Stimulated activated naive B cell treated with anti-CD40 and anti-IgM and Interleukin-4, amounts not matched to agents 10 μg/mL and 1 μg/mL and 100 μg/mL, for 72 hours (primary cell): ENCODE measurements around the gene ITGA2.
A peak's percentile ranks its signal among the peaks of the same experiment; 100 is the strongest.
"Not testable (repeated sequence)": the region's sequence is repeated elsewhere in the genome, so short reads cannot be mapped to it uniquely, and the experiment has no call there.

Source experiments
- ATAC-seq, 2 donors: fragments of 150-1000 bp; cut with Tn5 transposase; replicated peaks; 2 replicates each; pipeline ENCODE4 v1.10.0; 2021; ENCODE audit warnings: moderate library complexity in 1 of 2
- DNase-seq: peaks from one replicate; pipeline ENCODE4 v3.0.0; 2021
- H3K27ac Mint-ChIP-seq: one replicate; pipeline ENCODE4 v1.8.0; 2022; ENCODE audit warnings: mild to moderate bottlenecking, mixed read lengths
- H3K27me3 Mint-ChIP-seq, 2 donors: one replicate each; pipeline ENCODE4 v1.8.0; 2022; ENCODE audit warnings: mixed read lengths in 2 of 2
- H3K36me3 Mint-ChIP-seq, 2 donors: one replicate each; pipeline ENCODE4 v1.8.0; 2022; ENCODE audit warnings: mixed read lengths in 2 of 2, mild to moderate bottlenecking in 1 of 2
- H3K4me1 Mint-ChIP-seq, 2 donors: one replicate each; pipeline ENCODE4 v1.8.0; 2022; ENCODE audit warnings: mixed read lengths in 2 of 2, mild to moderate bottlenecking in 1 of 2
- H3K4me3 Mint-ChIP-seq, 2 donors: one replicate each; pipeline ENCODE4 v1.8.0; 2022; ENCODE audit warnings: mild to moderate bottlenecking in 2 of 2, mixed read lengths in 2 of 2, moderate library complexity in 1 of 2
- H3K9me3 Mint-ChIP-seq, 2 donors: one replicate each; pipeline ENCODE4 v1.8.0; 2022; ENCODE audit warnings: mixed read lengths in 2 of 2, mild to moderate bottlenecking in 1 of 2

The ITGA2 gene

GRCh38 chr5:52976157-52976556, 13.0 kb upstream of the ITGA2 start:
- not testable (repeated sequence) for H3K36me3 Mint-ChIP-seq, DNase-seq, H3K4me3 Mint-ChIP-seq, H3K9me3 Mint-ChIP-seq, H3K4me1 Mint-ChIP-seq, ATAC-seq, H3K27ac Mint-ChIP-seq
- H3K27me3 Mint-ChIP-seq, result peaks cover 13 to 25% of the 10 kb centered on the region in 2 donors

- Mint-ChIP-seq H3K4me3 (no peak overlapping the region), H3K27ac (no peak overlapping the region), H3K27me3 (peaks cover 13 to 21% of the 10 kb centered on the region in 2 donors), H3K9me3 (peaks cover 0 to 2% of the 10 kb centered on the region in 2 donors), H3K36me3 (peaks cover 0 to 1% of the 10 kb centered on the region in 2 donors), H3K4me1 (no peaks in the 10 kb centered on the region)
- ATAC-seq, result no peak
- DNase-seq, result no peak
Measured at GRCh38 chr5:52977264-52977897, 11.8 kb upstream of the ITGA2 start.

GRCh38 chr5:52981507-52981906, 7.6 kb upstream of the ITGA2 start:
- no peaks in the 10 kb centered on the region for H3K9me3 Mint-ChIP-seq
- ATAC-seq (no peak), DNase-seq (no peak)
- no peaks in the 10 kb centered on the region for H3K4me1 Mint-ChIP-seq
- H3K4me3 Mint-ChIP-seq, result no peak overlapping the region
- no peak overlapping the region for H3K27ac Mint-ChIP-seq
- no peaks in the 10 kb centered on the region for H3K36me3 Mint-ChIP-seq
- H3K27me3 Mint-ChIP-seq, result peaks cover 18 to 25% of the 10 kb centered on the region in 2 donors

- H3K27ac Mint-ChIP-seq, result no peak overlapping the region
- H3K4me3 Mint-ChIP-seq, result no peak overlapping the region
- DNase-seq (no peak), ATAC-seq (no peak)
- H3K36me3 Mint-ChIP-seq, result no peaks in the 10 kb centered on the region
- peaks cover 0 to 3% of the 10 kb centered on the region in 2 donors for H3K4me1 Mint-ChIP-seq
- H3K9me3 Mint-ChIP-seq, result no peaks in the 10 kb centered on the region
- peaks cover 33 to 42% of the 10 kb centered on the region in 2 donors for H3K27me3 Mint-ChIP-seq
Measured at GRCh38 chr5:52983731-52984636, 5.2 kb upstream of the ITGA2 start.

- Mint-ChIP-seq H3K27ac (no peak overlapping the region), H3K9me3 (no peaks in the 10 kb centered on the region), H3K27me3 (peaks cover 36 to 40% of the 10 kb centered on the region in 2 donors), H3K4me3 (no peak overlapping the region), H3K4me1 (peaks cover 5 to 8% of the 10 kb centered on the region in 2 donors), H3K36me3 (no peaks in the 10 kb centered on the region)
- no peak for ATAC-seq
- no peak for DNase-seq
Measured at GRCh38 chr5:52985306-52985705, 3.8 kb upstream of the ITGA2 start.

- H3K9me3 Mint-ChIP-seq, result no peaks in the 10 kb centered on the region
- peaks cover 5 to 8% of the 10 kb centered on the region in 2 donors for H3K4me1 Mint-ChIP-seq
- DNase-seq (no peak), ATAC-seq (no peak)
- no peaks in the 10 kb centered on the region for H3K36me3 Mint-ChIP-seq
- no peak overlapping the region for H3K27ac Mint-ChIP-seq
- H3K27me3 Mint-ChIP-seq, result peaks cover 47 to 49% of the 10 kb centered on the region in 2 donors
- no peak overlapping the region for H3K4me3 Mint-ChIP-seq
Measured at GRCh38 chr5:52987711-52988331, 1.3 kb upstream of the ITGA2 start.

- H3K27me3 Mint-ChIP-seq, result peaks cover 49% of the 10 kb centered on the region in 2 donors
- peak; percentile 29 to 35 for ATAC-seq
- peak overlapping the region; percentile 63 to 65 for H3K4me3 Mint-ChIP-seq
- no peak overlapping the region for H3K27ac Mint-ChIP-seq
- H3K4me1 Mint-ChIP-seq, result peaks cover 5 to 8% of the 10 kb centered on the region in 2 donors
- H3K36me3 Mint-ChIP-seq, result no peaks in the 10 kb centered on the region
- no peaks in the 10 kb centered on the region for H3K9me3 Mint-ChIP-seq
- DNase-seq, result no peak
Measured at GRCh38 chr5:52988335-52989024, 672 bp upstream of the ITGA2 start.

GRCh38 chr5:52989781-52990527, 802 bp downstream of the ITGA2 start:
- Mint-ChIP-seq H3K4me3 (peak overlapping the region; percentile 74 to 75), H3K36me3 (no peaks in the 10 kb centered on the region), H3K27ac (no peak overlapping the region), H3K9me3 (no peaks in the 10 kb centered on the region), H3K27me3 (peaks cover 41% of the 10 kb centered on the region in 2 donors), H3K4me1 (peaks cover 5 to 8% of the 10 kb centered on the region in 2 donors)
- ATAC-seq (peak; percentile 59 to 64), DNase-seq (peak; percentile 4)

- Mint-ChIP-seq H3K27ac (no peak overlapping the region), H3K9me3 (no peaks in the 10 kb centered on the region), H3K4me3 (no peak overlapping the region), H3K36me3 (no peaks in the 10 kb centered on the region), H3K4me1 (peaks cover 5 to 8% of the 10 kb centered on the region in 2 donors), H3K27me3 (peaks cover 37 to 41% of the 10 kb centered on the region in 2 donors)
- ATAC-seq (no peak), DNase-seq (no peak)
Measured at GRCh38 chr5:52990528-52990925, 1.4 kb downstream of the ITGA2 start.

GRCh38 chr5:52993367-52993766, 4.2 kb downstream of the ITGA2 start:
- peaks cover 5 to 8% of the 10 kb centered on the region in 2 donors for H3K4me1 Mint-ChIP-seq
- H3K4me3 Mint-ChIP-seq, result no peak overlapping the region

GRCh38 chr5:52994266-52994665, 5.1 kb downstream of the ITGA2 start:
- Mint-ChIP-seq H3K36me3 (no peaks in the 10 kb centered on the region), H3K9me3 (no peaks in the 10 kb centered on the region), H3K4me3 (no peak overlapping the region), H3K27ac (no peak overlapping the region), H3K4me1 (peaks cover 5% of the 10 kb centered on the region in 2 donors), H3K27me3 (peaks cover 17 to 18% of the 10 kb centered on the region in 2 donors)
- DNase-seq, result no peak
- ATAC-seq, result no peak

More at GRCh38 chr5:52993367-52993766, 4.2 kb downstream of the ITGA2 start:
- Mint-ChIP-seq H3K9me3 (no peaks in the 10 kb centered on the region), H3K27me3 (peaks cover 21 to 23% of the 10 kb centered on the region in 2 donors), H3K36me3 (no peaks in the 10 kb centered on the region), H3K27ac (no peak overlapping the region)
- DNase-seq (no peak), ATAC-seq (no peak)

- peak in 1 of 2 donors; percentile 34 for ATAC-seq
- no peaks in the 10 kb centered on the region for H3K36me3 Mint-ChIP-seq
- peaks cover 15% of the 10 kb centered on the region in 2 donors for H3K27me3 Mint-ChIP-seq
Measured at GRCh38 chr5:52995095-52995494, 5.9 kb downstream of the ITGA2 start.

GRCh38 chr5:52995914-52996313, 6.8 kb downstream of the ITGA2 start:
- DNase-seq (no peak), ATAC-seq (no peak)
- Mint-ChIP-seq H3K36me3 (no peaks in the 10 kb centered on the region), H3K4me3 (no peak overlapping the region), H3K4me1 (no peaks in the 10 kb centered on the region), H3K27ac (no peak overlapping the region), H3K27me3 (peaks cover 12 to 13% of the 10 kb centered on the region in 2 donors), H3K9me3 (no peaks in the 10 kb centered on the region)

More at GRCh38 chr5:52995095-52995494, 5.9 kb downstream of the ITGA2 start:
- Mint-ChIP-seq H3K4me3 (no peak overlapping the region), H3K4me1 (peaks cover under 1 to 2% of the 10 kb centered on the region in 2 donors), H3K27ac (no peak overlapping the region), H3K9me3 (no peaks in the 10 kb centered on the region)
- DNase-seq, result no peak
